HepG2 (cell line): ENCODE measurements around the gene PLCB1. TPM values are rescaled to one million over a fixed set of nuclear protein-coding genes. Genes with fewer than 3 reads are reported as not detected.
A peak's percentile ranks its signal among the peaks of the same experiment; 100 is the strongest.

Source experiments
- FOXA3 ChIP-seq: IDR thresholded peaks from 2 replicates; pipeline ENCODE4 v1.6.1; 2016; ENCODE audit warnings: missing genetic modification reagents, missing compliant biosample characterization
- JUNB ChIP-seq: sonication (generic); formaldehyde crosslinking; IDR thresholded peaks from 2 replicates; pipeline ENCODE4 v1.8.0; 2022; ENCODE audit warnings: missing genetic modification reagents, mild to moderate bottlenecking, borderline replicate concordance
- MED1 ChIP-seq: sonication (generic); formaldehyde crosslinking; IDR thresholded peaks from 2 replicates; pipeline ENCODE4 v1.4.0; 2020; ENCODE audit warnings: missing genetic modification reagents
- NR2F6 ChIP-seq, 2 experiments: IDR thresholded peaks; 2 replicates each; pipeline ENCODE4 v1.6.1; 2016; ENCODE audit warnings: antibody characterized with exemption in 1 of 2, mild to moderate bottlenecking in 1 of 2
- RCOR2 ChIP-seq: IDR thresholded peaks from 2 replicates; pipeline ENCODE4 v1.6.1; 2016; ENCODE audit warnings: missing biosample characterization, missing genetic modification reagents
- RELA ChIP-seq: sonication (generic); formaldehyde crosslinking; IDR thresholded peaks from 2 replicates; pipeline ENCODE4 v1.4.0; 2020; ENCODE audit warnings: missing genetic modification reagents
- SALL1 ChIP-seq: sonication (generic); formaldehyde crosslinking; IDR thresholded peaks from 2 replicates; pipeline ENCODE4 v1.8.0; 2022; ENCODE audit warnings: mild to moderate bottlenecking, missing genetic modification reagents
- SP1 ChIP-seq, 2 experiments: fragments of 450-650 bp in 1 of 2; sonication (generic) in 1 of 2; formaldehyde crosslinking in 1 of 2; IDR thresholded peaks; 2 replicates each; pipeline versions ENCODE4 v1.4.0 to v1.6.1; 2016 to 2020; ENCODE audit warnings: missing genetic modification reagents in 1 of 2
- ZFP37 ChIP-seq: sonication (generic); formaldehyde crosslinking; IDR thresholded peaks from 2 replicates; pipeline ENCODE4 v1.4.0; 2020; ENCODE audit warnings: missing genetic modification reagents, borderline replicate concordance
- ZNF547 ChIP-seq: sonication (generic); formaldehyde crosslinking; IDR thresholded peaks from 2 replicates; pipeline ENCODE4 v1.5.1; 2020; ENCODE audit warnings: mild to moderate bottlenecking, missing genetic modification reagents
- polyA plus RNA-seq, 8 experiments: library from polyadenylated mRNA; depleted of rRNA in 3 of 8; stranded (reverse) in 7 of 8; unstranded in 1 of 8; fragments of >200 nt; fragmentation: Illumina TruSeq in 4 of 8; extraction: Trizol in 4 of 8; gene quantifications; 2 replicates each; pipeline versions ENCODE4 v1.2.1 to v1.2.3, GENCODE V29; 2011 to 2016; ENCODE audit warnings: low read depth in 4 of 8, missing spikeins in 1 of 8, mixed read lengths in 1 of 8; ENCODE audit not compliant: insufficient read depth in 1 of 8
- total RNA-seq, 5 experiments: library from RNA; depleted of rRNA; stranded (reverse); fragments of >200 nt; fragmentation: Illumina TruSeq; extraction: Trizol; gene quantifications; 2 replicates each; pipeline ENCODE4 v1.2.3, GENCODE V29; 2016; ENCODE audit warnings: low read depth in 1 of 5
- TF ChIP-seq, protein P1 (sequence below): sonication (generic); formaldehyde crosslinking; IDR thresholded peaks from 2 replicates; pipeline ENCODE4 v1.4.0; 2020; ENCODE audit warnings: missing genetic modification reagents
- TF ChIP-seq, protein P2 (sequence below): sonication (generic); formaldehyde crosslinking; IDR thresholded peaks from 2 replicates; pipeline ENCODE4; 2020; ENCODE audit warnings: missing genetic modification reagents, mild to moderate bottlenecking, borderline replicate concordance
- TF ChIP-seq, protein P3 (sequence below): sonication (generic); formaldehyde crosslinking; IDR thresholded peaks from 2 replicates; pipeline ENCODE4 v1.8.0; 2022; ENCODE audit warnings: missing genetic modification reagents, mild to moderate bottlenecking, inconsistent platforms, borderline replicate concordance
- TF ChIP-seq, protein P4 (sequence below): sonication (generic); formaldehyde crosslinking; IDR thresholded peaks from 2 replicates; pipeline ENCODE4 v1.5.0; 2020; ENCODE audit warnings: mild to moderate bottlenecking, missing genetic modification reagents

The PLCB1 gene
- total and polyA plus RNA-seq, 2 of the 13 experiments (the other 11 are each of a cell fraction or from before 2014, with no cell fraction given) = 42.4 to 55.9 TPM

DNA sequence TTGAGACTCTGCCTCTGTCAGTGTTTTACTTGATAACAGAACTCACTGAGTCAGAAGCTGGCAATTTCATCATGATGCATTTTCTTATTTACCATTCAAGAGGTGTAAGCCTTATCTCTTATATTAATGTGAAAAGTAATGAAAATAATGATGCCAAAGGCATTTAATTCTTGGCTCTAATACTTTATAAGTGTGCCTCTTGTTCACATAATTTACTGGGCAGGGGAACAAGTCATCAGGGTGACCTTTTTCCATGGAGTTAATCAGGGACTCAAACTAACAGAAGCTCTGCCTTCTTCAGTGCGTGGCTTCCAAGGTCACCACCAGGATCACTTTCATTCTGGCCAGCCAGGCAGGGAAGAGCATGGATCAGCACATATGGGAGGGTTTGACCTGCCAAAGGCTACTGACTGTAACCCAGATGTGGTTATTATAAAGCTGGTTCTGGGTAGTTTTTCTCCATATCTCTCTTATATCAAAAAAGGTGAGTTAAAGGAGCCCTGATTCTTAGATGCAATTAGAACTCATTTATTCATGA lies 5.2 kb upstream of the PLCB1 start (continued):
- TF ChIP-seq, protein P1, sequence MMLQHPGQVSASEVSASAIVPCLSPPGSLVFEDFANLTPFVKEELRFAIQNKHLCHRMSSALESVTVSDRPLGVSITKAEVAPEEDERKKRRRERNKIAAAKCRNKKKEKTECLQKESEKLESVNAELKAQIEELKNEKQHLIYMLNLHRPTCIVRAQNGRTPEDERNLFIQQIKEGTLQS (CRISPR knock-in tag) = no peak
- TF ChIP-seq SALL1 (CRISPR knock-in tag) = peak; percentile 26; the same call in 1 of the 2 replicates
- TF ChIP-seq, protein P2, sequence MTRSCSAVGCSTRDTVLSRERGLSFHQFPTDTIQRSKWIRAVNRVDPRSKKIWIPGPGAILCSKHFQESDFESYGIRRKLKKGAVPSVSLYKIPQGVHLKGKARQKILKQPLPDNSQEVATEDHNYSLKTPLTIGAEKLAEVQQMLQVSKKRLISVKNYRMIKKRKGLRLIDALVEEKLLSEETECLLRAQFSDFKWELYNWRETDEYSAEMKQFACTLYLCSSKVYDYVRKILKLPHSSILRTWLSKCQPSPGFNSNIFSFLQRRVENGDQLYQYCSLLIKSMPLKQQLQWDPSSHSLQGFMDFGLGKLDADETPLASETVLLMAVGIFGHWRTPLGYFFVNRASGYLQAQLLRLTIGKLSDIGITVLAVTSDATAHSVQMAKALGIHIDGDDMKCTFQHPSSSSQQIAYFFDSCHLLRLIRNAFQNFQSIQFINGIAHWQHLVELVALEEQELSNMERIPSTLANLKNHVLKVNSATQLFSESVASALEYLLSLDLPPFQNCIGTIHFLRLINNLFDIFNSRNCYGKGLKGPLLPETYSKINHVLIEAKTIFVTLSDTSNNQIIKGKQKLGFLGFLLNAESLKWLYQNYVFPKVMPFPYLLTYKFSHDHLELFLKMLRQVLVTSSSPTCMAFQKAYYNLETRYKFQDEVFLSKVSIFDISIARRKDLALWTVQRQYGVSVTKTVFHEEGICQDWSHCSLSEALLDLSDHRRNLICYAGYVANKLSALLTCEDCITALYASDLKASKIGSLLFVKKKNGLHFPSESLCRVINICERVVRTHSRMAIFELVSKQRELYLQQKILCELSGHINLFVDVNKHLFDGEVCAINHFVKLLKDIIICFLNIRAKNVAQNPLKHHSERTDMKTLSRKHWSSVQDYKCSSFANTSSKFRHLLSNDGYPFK (CRISPR knock-in tag) = no peak
- no peak for TF ChIP-seq NR2F6 (IDR thresholded peaks at IDR 0.05)
- TF ChIP-seq NR2F6 (CRISPR knock-in tag; IDR thresholded peaks at IDR 0.05) = peak; percentile 42; the same call in 1 of the 2 replicates
- TF ChIP-seq, protein P3, sequence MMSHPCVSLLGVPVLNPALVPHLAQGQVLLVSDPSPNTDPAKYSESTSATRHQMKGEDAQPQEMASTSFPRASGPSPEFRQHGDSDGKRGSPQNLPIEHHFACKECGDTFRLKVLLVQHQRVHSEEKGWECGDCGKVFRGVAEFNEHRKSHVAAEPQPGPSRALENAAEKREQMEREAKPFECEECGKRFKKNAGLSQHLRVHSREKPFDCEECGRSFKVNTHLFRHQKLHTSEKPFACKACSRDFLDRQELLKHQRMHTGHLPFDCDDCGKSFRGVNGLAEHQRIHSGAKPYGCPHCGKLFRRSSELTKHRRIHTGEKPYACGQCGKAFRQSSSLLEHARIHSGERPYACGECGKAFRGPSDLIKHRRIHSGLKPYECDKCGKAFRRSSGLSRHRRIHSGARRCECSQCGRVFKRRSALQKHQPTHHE (CRISPR knock-in tag) = no peak
- TF ChIP-seq ZNF547 (CRISPR knock-in tag) = no peak
- TF ChIP-seq SP1 (IDR thresholded peaks at IDR 0.05) = no peak
- no peak for TF ChIP-seq SP1 (CRISPR knock-in tag; IDR thresholded peaks at IDR 0.05)
- no peak for TF ChIP-seq RELA (CRISPR knock-in tag)
- TF ChIP-seq JUNB = no peak
- TF ChIP-seq, protein P4, sequence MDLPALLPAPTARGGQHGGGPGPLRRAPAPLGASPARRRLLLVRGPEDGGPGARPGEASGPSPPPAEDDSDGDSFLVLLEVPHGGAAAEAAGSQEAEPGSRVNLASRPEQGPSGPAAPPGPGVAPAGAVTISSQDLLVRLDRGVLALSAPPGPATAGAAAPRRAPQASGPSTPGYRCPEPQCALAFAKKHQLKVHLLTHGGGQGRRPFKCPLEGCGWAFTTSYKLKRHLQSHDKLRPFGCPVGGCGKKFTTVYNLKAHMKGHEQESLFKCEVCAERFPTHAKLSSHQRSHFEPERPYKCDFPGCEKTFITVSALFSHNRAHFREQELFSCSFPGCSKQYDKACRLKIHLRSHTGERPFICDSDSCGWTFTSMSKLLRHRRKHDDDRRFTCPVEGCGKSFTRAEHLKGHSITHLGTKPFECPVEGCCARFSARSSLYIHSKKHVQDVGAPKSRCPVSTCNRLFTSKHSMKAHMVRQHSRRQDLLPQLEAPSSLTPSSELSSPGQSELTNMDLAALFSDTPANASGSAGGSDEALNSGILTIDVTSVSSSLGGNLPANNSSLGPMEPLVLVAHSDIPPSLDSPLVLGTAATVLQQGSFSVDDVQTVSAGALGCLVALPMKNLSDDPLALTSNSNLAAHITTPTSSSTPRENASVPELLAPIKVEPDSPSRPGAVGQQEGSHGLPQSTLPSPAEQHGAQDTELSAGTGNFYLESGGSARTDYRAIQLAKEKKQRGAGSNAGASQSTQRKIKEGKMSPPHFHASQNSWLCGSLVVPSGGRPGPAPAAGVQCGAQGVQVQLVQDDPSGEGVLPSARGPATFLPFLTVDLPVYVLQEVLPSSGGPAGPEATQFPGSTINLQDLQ = no peak
- TF ChIP-seq MED1 = 0 out of 2 replicates have a peak, but pooled peaks have one; percentile 13
- TF ChIP-seq ZFP37 = no peak
- TF ChIP-seq RCOR2 = 0 out of 2 replicates have a peak, but pooled peaks have one; percentile 29
- TF ChIP-seq FOXA3 (CRISPR knock-in tag) = 0 out of 2 replicates have a peak, but pooled peaks have one; percentile 15
